SW 1271 (cell line): ENCODE data around the gene PDE1C.

Experiments used
- DNase-seq, 2 experiments: peaks; one replicate each; lab custom pipeline; 2025; lab: John Stamatoyannopoulos, UW

The PDE1C gene

DNA sequence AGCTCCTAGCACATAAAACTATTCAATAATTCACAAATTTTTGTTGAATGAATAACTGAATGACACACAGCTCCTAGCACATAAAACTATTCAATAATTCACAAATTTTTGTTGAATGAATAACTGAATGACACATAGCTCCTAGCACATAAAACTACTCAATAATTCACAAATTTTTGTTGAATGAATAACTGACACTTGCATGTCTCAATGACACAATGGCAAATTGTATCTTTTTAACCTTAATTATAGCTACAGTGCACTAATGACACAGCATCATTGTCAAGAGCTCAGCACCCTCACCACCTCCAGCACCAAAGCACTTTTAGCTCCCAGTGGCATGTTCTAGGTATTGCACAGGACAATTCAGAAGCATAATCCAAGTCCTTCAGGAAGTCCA, 131.6 kb downstream of the PDE1C start:
- DNase-seq = peak; percentile 17 to 42

DNA sequence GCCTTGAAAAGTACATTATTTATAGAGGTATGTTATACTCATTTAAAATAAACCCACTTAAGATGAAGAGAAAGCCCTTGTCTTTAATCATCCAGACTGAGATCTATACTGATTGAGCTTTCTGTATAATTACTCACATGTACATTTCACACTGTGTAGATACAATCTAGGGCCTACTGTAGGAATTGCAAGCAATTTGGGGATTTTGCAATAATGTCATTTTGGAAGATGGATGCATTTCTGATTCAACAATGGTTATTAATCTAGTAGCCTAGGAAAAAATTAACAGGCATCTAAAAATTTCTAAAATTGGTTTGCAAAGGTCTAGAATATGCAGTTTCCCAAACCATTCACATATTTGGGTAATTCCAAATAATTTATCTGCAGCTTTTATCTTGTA, 132.2 kb downstream of the PDE1C start:
- no peak for DNase-seq

DNA sequence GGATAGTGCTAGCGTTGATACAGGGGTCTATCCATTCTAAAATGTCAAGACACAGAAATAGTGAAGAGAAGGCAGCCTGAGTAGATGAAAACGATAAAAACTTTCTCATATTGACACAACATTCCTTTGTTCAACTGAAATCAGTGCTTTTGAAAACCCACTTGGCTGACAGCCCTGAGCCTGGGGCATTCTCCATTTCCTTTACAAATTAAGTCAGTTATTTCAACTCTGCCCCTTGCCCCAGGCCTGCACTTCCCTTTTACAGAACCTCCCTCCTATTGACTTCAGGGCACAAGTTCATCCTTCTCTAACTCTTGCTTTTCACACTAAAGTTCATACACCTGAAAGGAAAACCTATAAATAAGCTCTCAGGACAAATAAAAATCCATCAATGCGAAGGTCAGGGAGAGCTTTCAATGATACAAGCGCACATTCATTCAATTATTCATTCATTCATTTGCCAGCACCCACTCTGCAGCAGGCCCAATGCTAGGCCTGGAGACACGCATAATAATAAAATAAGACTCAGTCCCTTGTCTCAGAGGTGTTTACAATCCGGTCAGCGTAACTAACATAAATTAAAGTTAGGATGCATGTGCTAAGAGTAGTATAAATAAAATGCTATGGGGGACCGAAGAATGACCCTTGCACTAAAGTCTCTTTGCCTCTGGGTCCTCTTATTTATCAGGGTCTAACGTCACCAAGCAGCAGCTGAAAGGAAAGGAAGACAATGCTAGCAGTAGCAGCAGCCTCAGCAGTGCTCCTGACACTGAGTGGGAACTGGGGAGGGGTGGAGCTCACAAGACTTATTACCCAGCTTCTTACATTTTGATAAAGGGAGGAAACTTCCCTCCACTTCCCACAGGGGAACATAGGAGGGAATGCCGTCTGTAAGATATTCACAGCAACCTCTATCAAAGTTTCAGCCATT, 134.8 kb downstream of the PDE1C start:
- DNase-seq = no peak

DNA sequence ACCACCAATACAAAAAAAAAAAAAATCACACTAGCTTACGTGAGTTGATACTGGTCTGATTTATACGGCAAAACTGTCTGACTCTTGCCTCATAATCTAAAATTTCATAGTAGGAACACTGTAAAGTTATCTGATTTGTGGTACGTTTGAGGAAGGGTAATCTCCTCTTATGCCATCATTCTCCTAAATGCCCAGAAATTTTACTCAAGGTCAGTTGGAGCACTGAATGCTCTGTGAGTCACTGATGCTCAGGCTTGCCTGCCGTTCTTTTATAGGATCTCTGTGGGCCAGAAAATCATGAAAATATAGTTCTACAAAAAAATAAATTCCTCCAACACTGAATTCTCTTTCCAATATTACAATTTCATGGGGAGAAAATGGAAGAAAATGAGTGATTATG, 135.7 kb downstream of the PDE1C start:
- no peak for DNase-seq

DNA sequence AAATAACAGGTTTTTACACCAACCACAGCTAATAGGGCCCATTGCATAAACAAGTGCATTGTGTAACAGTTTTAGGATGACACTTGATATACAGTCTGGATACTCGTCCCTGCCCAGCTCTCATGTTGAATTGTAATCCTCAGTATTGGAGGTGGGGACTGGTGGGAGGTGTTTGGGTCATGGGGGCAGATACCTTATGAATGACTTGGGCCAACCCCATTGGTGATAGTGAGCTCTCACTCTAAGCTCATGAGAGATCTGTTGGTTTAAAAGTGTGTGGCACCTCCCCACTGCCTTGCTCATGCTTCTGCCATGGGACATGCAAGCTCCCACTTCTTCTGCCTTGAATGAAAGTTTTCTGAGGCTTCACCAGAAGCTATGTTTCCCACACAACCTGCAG, 136.7 kb downstream of the PDE1C start:
- no peak for DNase-seq

DNA sequence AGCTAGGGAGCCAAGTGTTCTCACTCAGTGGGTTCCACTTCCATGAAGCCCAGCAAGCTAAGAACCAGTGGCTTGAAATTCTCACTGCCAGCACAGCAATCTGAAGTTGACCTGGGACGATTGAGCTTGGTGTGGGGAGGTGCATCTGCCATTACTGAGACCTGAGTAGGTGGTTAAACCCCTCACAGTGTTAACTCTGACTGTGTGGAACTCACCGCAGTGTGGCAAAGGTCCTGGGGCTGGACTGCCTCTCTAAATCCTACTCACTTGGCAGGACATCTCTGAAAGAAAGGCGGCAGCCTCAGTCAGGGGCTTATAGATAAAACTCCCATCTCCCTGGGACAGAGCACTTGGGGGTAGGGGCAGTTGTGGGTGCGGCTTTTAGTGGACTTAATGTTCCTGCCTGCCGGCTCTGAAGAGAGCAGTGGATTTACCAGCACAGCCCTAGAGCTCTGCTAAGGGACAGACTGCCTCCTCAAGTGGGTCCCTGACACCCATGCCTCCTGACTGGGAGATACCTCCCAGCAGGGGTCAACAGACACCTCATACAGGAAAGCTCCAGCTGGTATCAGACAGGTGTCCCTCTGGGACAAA, 143.1 kb downstream of the PDE1C start:
- no peak for DNase-seq

DNA sequence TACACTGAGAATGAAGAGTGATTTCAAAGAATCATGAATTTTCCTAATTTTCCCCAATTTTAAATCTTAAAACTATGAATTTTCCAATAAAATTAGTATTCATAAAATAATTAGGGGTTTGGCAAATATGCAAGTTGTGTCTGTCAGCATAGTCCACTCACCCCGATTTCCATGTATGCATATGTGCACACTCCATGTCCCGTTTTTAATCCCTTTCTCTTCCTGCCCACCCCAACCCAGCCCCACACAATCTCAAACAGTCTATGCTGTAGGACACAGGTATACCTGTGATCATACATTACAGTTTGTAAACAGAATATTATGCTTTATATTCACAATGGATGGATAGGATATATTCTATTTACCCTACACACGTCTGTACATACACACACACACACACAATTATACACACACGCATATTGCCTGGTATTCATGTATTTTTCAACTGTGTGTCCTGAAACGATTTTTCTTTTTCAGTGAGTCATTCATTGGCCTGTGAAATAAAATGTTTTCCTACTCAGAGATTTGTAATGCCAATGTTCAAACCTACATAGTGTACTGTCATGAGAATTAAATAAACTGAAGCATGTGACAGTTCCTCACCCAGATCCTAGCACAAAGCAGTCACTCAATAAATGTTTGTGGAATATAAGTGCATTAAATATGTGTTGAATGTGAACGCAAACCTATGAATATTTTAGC, 144.3 kb downstream of the PDE1C start:
- no peak for DNase-seq

DNA sequence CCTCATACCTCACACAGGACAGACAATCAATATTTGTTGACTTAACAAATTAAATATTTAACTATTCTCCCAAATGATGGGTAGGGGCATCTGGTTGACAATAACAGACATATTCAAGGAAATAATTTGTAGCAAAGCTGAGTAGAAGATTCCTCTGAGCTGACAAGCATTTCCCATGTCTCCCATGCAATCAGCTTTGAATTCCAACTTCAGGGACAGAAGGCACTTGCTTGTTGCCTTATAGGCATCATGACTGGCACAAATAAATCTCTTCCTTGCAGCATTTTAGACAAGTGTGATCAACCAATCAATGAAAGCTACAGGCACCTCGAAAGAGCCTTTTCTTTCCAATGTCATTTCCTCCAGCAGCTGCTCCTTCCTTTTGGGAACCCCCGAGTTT, 146.0 kb downstream of the PDE1C start:
- no peak for DNase-seq

DNA sequence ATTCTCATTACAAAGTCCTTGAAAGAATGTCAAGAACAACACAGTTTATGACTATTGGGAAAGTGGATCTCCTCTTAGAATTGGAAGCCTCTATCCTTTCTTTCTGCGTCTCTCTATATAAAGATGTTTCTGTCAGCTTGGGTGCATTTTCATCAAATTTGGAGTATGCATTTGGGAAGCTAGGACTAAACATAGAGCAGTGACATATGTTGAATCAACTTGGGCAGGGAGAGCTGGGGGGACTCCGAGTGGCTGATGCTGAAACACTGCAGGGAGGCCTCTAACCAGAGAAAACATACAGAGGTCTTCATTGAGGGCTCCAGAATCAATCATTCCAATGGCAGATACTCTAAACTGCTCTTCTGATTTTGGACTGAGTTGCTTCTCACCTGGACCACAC, 147.4 kb downstream of the PDE1C start:
- DNase-seq = no peak

DNA sequence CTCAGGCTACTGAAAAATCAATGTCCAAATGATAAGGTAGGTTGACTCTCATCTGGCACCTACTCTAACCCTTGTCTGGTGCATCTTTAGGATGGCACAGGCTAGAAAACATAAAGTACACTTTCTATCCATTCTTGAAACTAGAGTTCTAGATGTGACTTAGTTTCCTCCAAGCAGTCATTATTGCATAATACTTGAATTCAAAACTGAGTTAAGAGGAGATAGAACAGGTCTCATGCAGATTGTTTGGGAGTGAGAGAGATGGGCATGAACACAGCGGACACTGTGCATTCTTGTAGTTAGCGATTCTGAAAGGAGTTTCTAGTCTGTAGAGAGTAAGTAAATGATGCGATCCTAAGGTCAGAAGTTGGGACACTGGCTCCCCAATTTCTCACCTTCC, 149.2 kb downstream of the PDE1C start:
- DNase-seq = no peak

DNA sequence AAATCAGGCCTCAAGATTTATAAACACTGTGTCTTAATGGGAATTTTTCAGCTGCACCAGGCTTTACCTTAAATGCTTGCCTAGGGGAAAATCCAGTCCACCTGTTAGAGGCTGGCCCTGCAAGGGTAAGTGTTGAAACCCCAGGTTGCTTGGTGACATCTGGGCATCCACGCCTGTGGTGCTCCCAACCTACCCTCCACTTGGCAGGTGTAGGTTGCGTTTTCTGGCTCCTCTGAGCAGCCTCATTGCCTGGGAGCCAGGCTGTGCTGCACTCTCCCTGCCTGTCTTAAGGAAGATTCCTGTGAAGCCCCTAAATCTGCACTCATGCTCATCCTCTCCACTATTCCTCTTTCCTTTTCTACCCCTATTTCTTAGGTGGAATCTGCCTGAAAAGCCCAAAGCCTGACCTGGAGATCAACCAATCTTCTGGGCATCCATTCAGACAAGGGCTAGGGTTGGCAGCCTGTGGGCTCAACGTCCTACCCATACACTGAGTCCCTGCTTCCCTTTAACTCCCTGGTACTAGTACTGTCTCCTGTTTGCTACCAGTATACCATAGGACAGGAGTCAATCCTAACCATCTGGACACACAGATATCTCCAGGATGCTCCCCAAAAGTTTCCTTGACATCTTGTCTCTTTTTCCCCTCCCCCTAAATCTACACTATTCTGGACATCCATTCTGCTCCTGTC, 150.4 kb downstream of the PDE1C start:
- DNase-seq = no peak

DNA sequence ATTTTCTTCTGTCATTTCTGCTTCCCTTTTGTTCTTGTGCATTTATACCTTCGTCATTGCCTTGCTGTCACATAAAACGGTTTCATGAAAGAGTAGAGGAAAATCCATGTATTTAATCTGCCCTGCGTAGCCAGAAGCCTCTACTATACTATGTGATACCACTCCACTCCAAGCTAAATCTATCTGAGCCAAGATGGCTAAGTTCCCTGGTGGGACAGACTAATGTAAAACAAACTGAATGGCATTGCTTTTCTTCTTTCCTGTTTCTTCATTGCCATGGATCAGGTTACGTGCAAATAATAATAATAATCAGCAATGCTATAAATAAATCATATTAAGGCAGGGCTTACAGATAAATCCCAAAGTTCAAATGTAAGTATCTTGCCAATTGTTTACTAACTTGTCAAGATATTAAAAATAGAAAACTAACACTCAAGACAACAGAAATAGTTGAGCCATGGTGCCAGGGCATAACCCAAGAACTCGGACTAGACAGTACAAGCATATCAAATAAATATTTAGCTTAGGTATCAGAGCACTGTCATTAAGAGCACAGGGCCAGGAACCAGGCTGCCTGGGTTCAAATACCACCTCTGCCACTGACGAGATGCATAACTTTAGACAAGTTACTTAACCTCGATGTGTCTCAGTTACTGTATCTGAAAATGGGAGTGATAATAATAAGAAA, 151.4 kb downstream of the PDE1C start:
- no peak for DNase-seq

DNA sequence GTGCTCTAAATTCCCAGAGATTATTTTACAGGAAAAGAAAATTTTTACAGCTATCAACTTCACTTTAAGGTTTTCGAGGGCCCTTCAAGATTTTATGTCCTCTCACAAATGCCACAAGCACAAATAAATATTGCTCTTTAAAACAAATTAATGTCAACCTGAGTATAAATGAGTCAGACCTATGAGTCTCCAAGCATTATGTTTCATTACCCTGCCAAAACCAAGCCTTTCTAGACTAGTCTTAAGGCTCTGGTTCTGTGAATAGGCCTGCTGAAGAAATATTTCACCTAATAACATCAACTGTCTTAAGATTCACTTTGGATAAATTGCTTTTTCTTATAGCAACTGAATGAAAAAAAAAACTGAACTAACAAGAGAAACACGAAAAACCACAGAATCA, 153.0 kb downstream of the PDE1C start:
- no peak for DNase-seq

DNA sequence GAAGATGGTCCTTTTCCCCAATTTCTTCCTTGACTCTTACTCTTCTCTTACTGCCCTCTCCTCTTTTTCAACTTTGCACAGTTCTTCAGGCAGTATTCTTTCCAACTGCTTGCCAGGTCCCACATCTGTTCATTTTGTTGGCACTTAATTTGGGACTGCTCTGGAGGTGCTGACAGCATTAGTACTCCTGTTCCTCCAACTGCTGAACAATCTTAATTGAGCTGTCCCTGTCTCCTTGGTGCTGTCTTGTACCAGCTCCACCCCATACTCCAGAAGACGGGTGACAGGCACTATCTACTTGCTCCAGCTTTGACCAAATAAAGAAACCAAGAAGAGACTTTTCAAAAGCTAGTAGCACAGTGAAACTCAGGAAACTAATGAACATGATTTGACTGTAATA, 160.0 kb downstream of the PDE1C start:
- no peak for DNase-seq

DNA sequence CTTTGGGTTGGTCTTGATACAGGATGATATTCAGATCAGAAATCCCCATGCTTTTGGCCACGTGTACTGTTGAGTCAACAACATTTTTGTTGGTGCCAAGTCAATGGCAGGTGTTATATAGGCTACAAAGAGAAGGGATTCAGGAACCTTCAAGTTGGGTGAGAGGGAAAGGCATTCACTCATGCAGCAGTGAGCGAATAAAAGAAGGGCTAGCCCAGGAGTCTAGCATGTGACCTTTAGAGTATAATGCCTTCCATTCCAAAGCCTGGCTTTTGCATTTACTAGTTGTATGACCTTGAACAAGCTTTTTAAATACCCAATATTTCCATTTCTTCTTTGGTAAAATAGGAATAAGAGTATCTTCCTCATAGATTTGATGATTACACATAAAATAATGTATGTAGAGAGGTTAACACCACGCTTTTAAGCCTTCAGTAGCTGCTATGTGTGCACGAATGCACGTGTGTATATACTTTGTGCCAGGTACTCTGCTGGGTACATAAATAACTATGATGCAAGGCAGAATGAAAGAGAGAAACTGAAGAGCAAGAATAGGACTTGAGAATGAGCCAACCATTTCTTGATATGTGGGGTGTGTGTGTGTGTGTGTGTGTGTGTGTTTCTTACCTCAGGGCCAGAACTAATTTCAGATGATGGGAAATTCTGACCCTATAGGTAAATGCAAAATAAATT, 163.6 kb downstream of the PDE1C start:
- DNase-seq = no peak

DNA sequence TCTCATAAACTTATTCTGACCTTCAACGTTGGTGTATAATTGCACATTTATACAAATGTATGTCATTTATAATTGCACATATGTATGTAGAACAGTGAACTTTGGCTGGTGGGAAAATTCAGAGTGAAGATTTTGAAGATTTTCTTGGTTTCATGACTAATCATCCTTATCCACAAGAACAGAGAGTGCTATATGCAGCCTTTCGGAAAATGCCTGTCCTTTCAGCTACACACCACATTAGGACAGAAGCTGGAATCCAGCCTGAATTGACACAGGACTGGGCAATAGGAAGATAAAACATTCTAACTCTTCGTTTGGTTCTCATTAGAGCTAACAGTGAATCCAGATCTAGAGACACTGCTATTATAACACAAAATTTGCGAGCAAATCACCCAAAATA, 166.2 kb downstream of the PDE1C start:
- DNase-seq = no peak

DNA sequence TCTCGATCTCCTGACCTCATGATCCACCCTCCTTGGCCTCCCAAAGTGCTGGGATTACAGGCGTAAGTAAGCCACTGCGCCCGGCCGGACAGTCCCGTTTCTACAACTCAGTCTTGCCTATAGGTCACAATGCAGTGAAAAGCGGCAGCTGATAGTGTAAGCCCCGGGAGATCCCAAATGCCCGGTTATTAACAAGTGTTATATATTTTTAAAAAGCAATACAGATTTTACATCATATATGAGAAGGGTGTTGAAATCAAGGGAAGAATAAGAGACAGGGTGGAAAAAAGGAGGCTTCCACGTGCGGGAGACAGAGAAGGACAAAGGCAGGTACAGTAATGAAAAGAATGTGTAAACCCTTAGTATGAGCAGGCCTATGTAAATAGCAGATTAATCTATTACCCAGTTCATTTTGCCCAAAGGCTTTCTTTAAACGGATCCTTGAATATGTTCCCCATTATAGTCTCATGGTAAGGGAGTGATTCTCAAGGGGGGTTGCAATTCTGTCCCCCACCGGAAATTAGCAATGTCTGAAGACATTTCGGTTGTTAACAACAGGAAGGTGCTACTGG, 170.8 kb downstream of the PDE1C start:
- DNase-seq = no peak

DNA sequence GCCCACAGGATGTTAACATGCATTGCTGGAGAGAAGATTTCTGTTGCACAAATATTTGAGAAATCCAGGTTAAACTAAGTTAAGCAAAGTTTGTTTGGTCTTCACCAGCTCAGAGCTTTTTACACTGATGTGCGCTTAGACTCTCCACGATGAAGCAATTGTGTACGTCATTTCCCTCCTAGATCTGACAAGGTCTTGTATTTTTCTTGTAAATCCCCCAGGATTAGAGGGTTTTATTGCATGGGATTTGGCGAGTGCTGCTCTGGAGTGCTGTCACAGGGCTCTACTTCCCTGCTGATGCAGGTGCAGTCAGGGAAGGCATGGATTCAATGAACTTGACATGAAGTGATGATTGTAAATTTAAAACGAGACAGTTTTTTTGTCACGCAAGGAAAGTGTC, 173.3 kb downstream of the PDE1C start:
- DNase-seq = no peak

DNA sequence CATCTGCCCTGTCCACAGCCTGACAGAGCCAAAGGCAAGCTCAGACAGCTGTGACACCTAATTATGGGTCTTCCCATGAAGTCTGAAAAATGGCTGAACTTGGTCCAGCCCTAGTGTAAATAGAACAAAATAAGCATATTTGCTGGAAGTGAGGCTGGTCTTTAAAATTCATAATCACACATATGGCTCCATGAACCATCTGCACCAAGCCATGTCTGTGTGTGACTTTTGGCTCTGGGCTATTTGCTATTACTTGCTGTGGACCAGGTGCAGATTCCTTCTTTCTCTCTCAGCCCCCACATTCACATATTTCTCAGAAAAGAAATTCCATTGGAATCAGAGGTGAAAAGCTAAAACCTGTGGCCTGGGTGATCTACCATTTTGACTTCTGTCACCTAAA, 175.9 kb downstream of the PDE1C start:
- no peak for DNase-seq

DNA sequence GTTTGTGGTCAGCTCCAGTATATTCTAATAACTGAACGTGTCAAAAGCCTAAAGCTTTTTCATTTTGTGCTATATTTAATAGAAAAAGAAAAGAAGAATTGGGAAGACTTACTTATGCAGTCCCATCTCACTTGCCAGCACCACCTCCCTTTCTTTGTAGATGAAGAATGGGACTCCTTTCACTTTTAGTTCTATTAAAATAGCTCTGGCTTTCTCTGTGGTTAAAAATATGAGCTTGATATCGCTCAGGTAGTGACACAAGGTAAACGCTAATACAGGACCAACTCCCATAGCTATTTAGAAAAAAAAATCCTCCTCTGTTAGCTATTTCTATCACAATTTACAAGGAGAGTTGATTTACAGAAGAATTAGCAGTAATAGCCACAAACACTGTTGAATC, 176.8 kb downstream of the PDE1C start:
- no peak for DNase-seq
